Lung (tissue), 12 donors: Measurements from ENCODE around the gene PPIL6. TPM values are rescaled to one million over a fixed set of nuclear protein-coding genes. Genes with fewer than 3 reads are reported as not detected.
A peak's percentile ranks its signal among the peaks of the same experiment; 100 is the strongest.

Experiments used
- ATAC-seq: fragments of 200-7000 bp; cut with Tn5 transposase; one replicate; pipeline ENCODE4 v1.9.1; 2020; ENCODE audit warnings: moderate number of reproducible peaks; ENCODE audit not compliant: insufficient read depth, low FRiP score
- DNase-seq, 3 donors: peaks; one replicate each; pipeline ENCODE4 v3.0.0-alpha.2; 2013 to 2017
- H3K27ac ChIP-seq, 2 donors: one replicate each; pipeline ENCODE4 v1.5.1; 2013; ENCODE audit warnings: mild to moderate bottlenecking in 2 of 2, moderate library complexity in 2 of 2, control low read depth in 1 of 2, inconsistent platforms in 1 of 2, low read depth in 1 of 2, low read length in 1 of 2
- H3K27me3 ChIP-seq, 3 donors: one replicate each; pipeline ENCODE4 v1.5.1; 2013; ENCODE audit warnings: low read length in 2 of 3; ENCODE audit not compliant: control insufficient read depth in 3 of 3, insufficient read depth in 3 of 3
- H3K36me3 ChIP-seq, 4 donors: one replicate each; pipeline ENCODE4 v1.5.1; 2013; ENCODE audit warnings: low read length in 4 of 4, mild to moderate bottlenecking in 1 of 4, moderate library complexity in 1 of 4; ENCODE audit not compliant: control insufficient read depth in 4 of 4, insufficient read depth in 4 of 4
- H3K4me1 ChIP-seq, 5 donors: one replicate each; pipeline ENCODE4 v1.5.1; 2013; ENCODE audit warnings: low read length in 5 of 5, mild to moderate bottlenecking in 2 of 5, moderate library complexity in 1 of 5; ENCODE audit not compliant: control insufficient read depth in 5 of 5, insufficient read depth in 5 of 5
- H3K4me3 ChIP-seq: one replicate; pipeline ENCODE4 v1.5.1; 2013; ENCODE audit warnings: mild to moderate bottlenecking, control low read depth, moderate library complexity
- H3K9ac ChIP-seq, 2 donors: one replicate each; pipeline ENCODE4 v1.5.1; 2013; ENCODE audit warnings: low read length in 2 of 2, control low read depth in 1 of 2; ENCODE audit not compliant: insufficient read depth in 1 of 2
- H3K9me3 ChIP-seq, 4 donors: one replicate each; pipeline ENCODE4 v1.5.1; 2013; ENCODE audit warnings: low read length in 3 of 4, mild to moderate bottlenecking in 1 of 4, moderate library complexity in 1 of 4; ENCODE audit not compliant: control insufficient read depth in 4 of 4, insufficient read depth in 3 of 4
- CTCF ChIP-seq: IDR thresholded peaks from 2 replicates; pipeline ENCODE4 v1.5.1; 2012; ENCODE audit warnings: mild to moderate bottlenecking; ENCODE audit errors: control extremely low read depth, extremely low read depth
- WGBS, 2 donors: extraction: QIAGEN DNeasy Blood & Tissue Kit; methylation state at CpG; one replicate each; pipeline ENCODE4 v1.1.7; 2013; 5-methylcytosine and 5-hydroxymethylcytosine counted together
- polyA plus RNA-seq, 2 donors: library from polyadenylated mRNA; stranded (reverse); fragments of 200-250 nt; gene quantifications; one replicate each; pipeline ENCODE4 v1.2.1, GENCODE V29; 2013
- total RNA-seq, 2 donors: library from RNA; depleted of rRNA in 1 of 2; stranded (reverse); fragments of >200 nt in 1 of 2; gene quantifications; one replicate each; pipeline ENCODE4 v1.2.1, GENCODE V29; 2014 to 2021
- donor health status: control.
- donor health status: control.
- donor health status: Bipolar disorder and iron deficiency.
- donor health status: healthy.
- donor health status: DM: yes; HTN: yes; CAD: no.

The PPIL6 gene
- total and polyA plus RNA-seq, 4 donors, result 6.3 to 18.1 (median 13.3) TPM

- no peak for ATAC-seq
- H3K27ac ChIP-seq, result no peak overlapping the region
- DNase-seq, result no peak
- no peak for TF ChIP-seq CTCF
- WGBS, 2 donors, result 94 to 97% methylated on average over 10 of the region's 10 CpGs
- no peaks in the 10 kb centered on the region for H3K9me3 ChIP-seq
- no peaks in the 10 kb centered on the region for H3K27me3 ChIP-seq
- H3K9ac ChIP-seq, result no peak overlapping the region
- H3K36me3 ChIP-seq, result peaks cover 0 to 43% (median 17%) of the 10 kb centered on the region in 4 donors
- no peak overlapping the region for H3K4me3 ChIP-seq
- H3K4me1 ChIP-seq, result peaks cover 4 to 18% (median 5%) of the 10 kb centered on the region in 5 donors
Observed at GRCh38 chr6:109443425-109443950, 3.1 kb upstream of the PPIL6 start.

- DNase-seq (no peak), ATAC-seq (no peak)
- no peak overlapping the region for H3K9ac ChIP-seq
- no peak overlapping the region for H3K4me3 ChIP-seq
- no peaks in the 10 kb centered on the region for H3K27me3 ChIP-seq
- 94 to 97% methylated on average over 6 of the region's 6 CpGs for WGBS, 2 donors
- peaks cover 0 to 39% (median 14%) of the 10 kb centered on the region in 4 donors for H3K36me3 ChIP-seq
- peaks cover 4 to 18% (median 5%) of the 10 kb centered on the region in 5 donors for H3K4me1 ChIP-seq
- TF ChIP-seq CTCF, result no peak
- H3K9me3 ChIP-seq, result no peaks in the 10 kb centered on the region
- H3K27ac ChIP-seq, result no peak overlapping the region
Observed at GRCh38 chr6:109442393-109442924, 2.0 kb upstream of the PPIL6 start.

GRCh38 chr6:109441069-109441816 is 815 bp upstream of the PPIL6 start:
- ATAC-seq (peak; percentile 7), DNase-seq (peak; percentile 60 to 71 (median 70))
- Histone ChIP-seq H3K36me3 (peaks cover 0 to 35% (median 8%) of the 10 kb centered on the region in 4 donors), H3K27me3 (no peaks in the 10 kb centered on the region), H3K4me3 (peak overlapping the region; percentile 83), H3K4me1 (peaks cover 4 to 18% (median 5%) of the 10 kb centered on the region in 5 donors), H3K9me3 (no peaks in the 10 kb centered on the region), H3K9ac (peak overlapping the region; percentile 68 to 79), H3K27ac (peak overlapping the region; percentile 81 to 96)
- 1 to 2% methylated on average over 30 to 31 of the region's 31 CpGs for WGBS, 2 donors
- no peak for TF ChIP-seq CTCF
